GM21423 (cell line): ENCODE measurements around the gene RARS1.

Experiments
- ATAC-seq: cut with Tn5 transposase; IDR thresholded peaks from one replicate; pipeline ENCODE4 v1.9.1; 2021; ENCODE audit warnings: mild to moderate bottlenecking, moderate library complexity; ENCODE audit not compliant: unreplicated experiment

The RARS1 gene

GRCh38 chr5:168553377-168554130 is 67.3 kb downstream of the RARS1 start:
- ATAC-seq: no peak

- no peak for ATAC-seq
Observed at GRCh38 chr5:168557389-168557788, 71.1 kb downstream of the RARS1 start.

DNA sequence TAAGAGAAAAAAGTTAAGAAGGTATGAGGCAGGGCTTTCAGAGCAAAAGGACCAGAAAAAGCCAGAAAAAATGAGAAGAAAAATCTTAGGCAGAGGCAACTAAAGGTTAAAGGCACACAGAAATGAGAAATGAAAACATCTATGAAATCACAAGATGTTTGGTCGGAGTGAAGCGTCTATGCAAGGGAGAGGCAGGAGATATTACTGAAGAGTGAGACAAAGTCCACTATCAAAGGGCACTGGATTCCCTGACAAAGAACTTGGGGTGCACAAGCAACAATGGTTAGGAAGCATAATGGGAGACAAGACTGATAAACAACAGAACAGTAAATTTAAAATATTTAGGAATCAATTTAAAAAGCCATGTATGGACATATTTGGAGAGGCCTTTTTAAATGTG is 76.0 kb downstream of the RARS1 start:
- no peak for ATAC-seq

- no peak for ATAC-seq
Observed at GRCh38 chr5:168563959-168564358, 77.7 kb downstream of the RARS1 start.

DNA sequence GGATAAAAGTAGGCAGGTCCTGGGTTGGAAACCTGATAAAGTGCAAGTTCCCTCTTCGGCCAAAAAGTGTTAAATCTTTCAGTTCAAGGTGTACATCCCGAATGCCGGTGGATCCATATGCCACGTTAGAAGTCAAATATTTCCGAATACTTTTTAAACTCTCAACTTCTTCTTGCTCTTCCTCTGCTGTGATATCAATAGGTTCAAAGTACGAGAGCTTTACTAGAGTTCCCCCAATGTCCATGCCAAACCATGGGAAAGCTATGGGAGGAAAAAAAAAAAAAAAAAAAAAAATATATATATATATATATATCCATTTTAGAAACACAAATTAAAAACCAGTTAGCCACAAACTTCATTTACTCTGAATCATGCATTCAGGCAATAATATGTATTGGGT is 82.5 kb downstream of the RARS1 start:
- no peak for ATAC-seq
